HG02623 (cell line): Measurements from ENCODE around the gene UBE2I.

Experiments used
- ATAC-seq: cut with Tn5 transposase; IDR thresholded peaks from one replicate; pipeline ENCODE4 v1.9.1; 2021; ENCODE audit warnings: moderate library complexity; ENCODE audit not compliant: unreplicated experiment

UBE2I gene

DNA sequence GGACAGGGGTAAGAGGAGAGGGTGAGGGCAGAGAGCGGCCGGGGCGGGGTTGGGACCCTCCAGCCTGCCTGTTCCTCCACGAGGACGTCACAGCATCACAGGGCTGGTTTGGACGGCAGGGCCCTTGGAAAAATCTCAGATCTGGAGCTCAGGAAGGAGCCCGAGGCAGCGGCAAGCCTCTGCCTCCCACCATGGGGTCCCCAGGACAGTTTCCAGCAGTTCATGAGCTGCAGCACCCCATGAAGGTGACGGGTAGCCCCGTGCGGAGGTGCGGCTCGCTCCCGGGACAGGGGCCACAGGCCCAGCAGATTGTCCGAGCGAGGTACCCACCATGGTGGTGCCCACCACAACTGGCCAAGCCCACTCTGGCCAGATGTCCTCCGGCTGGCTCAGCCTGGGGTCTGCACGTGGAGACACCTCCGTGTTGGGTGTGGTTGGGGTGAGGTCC, 32.3 kb upstream of the UBE2I start:
- ATAC-seq = no peak

- ATAC-seq = no peak
These were observed 31.7 kb upstream of the UBE2I start for GRCh38 chr16:1277617-1278282.

- ATAC-seq = no peak
These were observed 31.0 kb upstream of the UBE2I start for GRCh38 chr16:1278477-1278876.

- no peak for ATAC-seq
These were observed 30.1 kb upstream of the UBE2I start for GRCh38 chr16:1279081-1279944.

GRCh38 chr16:1279945-1280589, 29.4 kb upstream of the UBE2I start:
- no peak for ATAC-seq

DNA sequence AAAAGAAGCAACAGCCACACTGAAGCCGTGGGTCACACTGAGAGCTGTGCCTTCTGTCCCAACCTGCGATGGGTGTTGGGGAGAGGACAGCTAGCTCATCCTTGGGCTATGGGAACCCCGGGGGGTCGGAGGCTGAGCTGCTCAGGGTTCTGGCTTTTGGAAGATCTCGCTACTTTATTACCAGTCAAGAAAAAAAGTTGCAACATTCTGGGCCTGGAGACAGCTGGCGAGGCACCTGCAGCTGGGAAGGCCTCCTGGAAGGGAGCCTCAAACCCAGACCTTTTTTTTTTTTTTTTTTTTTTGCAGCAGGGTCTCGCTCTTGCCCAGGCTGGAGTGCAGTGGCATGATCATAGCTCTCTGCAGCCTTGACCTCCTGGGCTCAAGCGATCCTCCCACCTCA, 28.7 kb upstream of the UBE2I start:
- no peak for ATAC-seq

GRCh38 chr16:1281517-1281916, 27.9 kb upstream of the UBE2I start:
- no peak for ATAC-seq

DNA sequence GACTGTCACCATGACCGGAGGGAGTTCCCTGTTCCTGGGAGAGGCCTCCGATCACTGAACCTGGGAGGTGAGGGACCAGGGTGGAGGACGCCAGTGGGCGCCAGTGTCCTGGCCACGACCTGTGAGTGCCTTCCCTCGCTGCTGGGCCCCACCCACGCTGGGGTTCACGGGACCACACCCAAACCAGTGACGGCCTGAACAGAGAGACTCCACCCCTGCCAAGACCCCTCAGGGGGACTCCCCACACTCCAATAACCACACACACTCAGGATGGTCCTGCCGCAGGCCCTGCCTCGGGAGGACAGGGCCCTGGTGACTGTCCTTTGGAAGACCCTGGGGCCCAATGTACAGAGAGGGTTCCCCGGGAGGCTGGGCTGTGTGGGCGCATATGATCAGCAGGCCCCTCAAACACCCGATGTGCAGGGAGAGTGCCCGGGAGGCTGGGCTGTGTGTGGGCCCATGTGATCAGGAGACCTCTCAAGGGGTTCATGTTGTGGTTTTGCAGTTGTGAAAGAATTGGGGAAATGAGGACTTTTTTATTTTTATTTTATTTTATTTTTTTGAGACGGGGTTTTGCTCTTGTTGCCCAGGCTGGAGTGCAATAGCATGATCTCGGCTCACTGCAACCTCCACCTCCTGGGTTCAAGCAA, 27.0 kb upstream of the UBE2I start:
- no peak for ATAC-seq

GRCh38 chr16:1283296-1283695, 26.1 kb upstream of the UBE2I start:
- no peak for ATAC-seq

- no peak for ATAC-seq
These were observed 25.3 kb upstream of the UBE2I start for GRCh38 chr16:1283996-1284616.

GRCh38 chr16:1285669-1286512, 23.5 kb upstream of the UBE2I start:
- no peak for ATAC-seq

- no peak for ATAC-seq
These were observed 22.8 kb upstream of the UBE2I start for GRCh38 chr16:1286513-1287094.

DNA sequence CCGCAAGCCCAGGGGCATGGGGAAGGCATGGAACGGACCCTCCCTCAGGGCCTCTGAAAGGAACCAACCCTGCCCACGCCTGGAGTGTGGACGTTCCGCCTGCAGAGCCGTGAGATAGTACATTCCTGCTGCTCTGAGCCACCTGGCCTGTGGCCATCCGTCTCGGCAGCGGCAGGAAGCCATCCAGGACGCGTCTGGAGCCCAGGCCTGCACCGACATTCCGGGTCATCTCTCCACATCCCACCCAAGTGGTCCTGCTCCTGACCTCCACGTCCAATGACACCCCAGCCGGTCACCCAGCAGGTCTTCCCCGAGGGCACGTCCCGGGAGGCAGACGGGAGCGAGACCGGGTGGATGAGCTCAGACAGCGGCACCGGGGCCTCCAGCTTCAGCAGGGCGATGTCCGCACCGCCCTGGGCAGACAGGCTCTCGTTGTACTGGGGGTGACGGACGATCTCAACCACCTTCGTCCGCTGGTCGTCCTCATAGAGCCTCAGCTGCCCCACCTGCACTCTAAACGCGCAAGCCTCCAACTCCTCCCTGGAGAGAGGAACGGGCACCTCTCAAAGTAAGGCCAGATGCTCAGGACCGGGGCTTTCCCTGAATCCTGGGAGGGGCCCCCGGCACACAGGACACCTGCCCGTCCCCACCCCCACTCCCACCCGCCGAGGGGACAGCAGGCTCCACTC, 21.3 kb upstream of the UBE2I start:
- ATAC-seq = no peak

GRCh38 chr16:1288813-1289476, 20.5 kb upstream of the UBE2I start:
- no peak for ATAC-seq

DNA sequence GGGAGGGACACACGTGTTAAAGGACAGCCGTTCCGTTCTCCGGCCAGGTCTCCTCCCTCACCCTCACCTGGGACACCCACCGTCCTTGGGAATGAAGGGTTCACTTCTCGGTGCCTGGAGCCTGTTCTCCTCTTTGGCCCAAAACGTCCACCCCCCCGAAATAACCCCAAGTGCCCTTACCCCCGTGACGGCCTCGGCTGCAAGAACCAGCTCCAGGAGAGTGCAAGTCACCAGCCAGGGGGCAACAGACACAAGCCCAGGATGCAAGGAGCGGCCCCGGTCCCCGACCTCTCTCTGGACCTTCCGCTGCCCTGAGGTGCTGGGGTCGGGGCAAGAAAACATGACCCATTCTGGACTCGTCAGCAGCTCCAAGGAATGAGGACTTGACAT, 20.0 kb upstream of the UBE2I start:
- no peak for ATAC-seq

DNA sequence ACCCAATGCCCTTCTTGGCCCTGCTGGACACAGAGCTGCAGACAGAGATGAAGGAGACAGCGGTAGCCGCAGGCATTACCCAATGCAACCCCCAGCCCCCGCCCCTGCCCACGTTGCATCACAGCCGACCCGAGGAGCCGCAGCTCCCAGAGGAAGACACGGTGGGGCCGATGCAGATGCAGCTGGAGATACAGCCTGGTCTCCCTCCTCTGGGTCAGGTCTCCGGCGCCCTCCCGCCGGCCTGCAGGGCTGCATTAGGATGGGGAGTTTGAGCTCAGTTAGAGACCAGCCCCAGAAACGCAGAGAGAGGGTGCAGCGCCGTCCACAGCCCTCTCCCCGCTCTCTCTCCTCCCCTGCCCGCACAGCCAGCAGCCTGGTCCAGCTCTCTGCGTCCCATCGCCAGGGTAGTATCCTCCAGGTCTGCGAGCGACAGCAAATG, 19.4 kb upstream of the UBE2I start:
- ATAC-seq = no peak

DNA sequence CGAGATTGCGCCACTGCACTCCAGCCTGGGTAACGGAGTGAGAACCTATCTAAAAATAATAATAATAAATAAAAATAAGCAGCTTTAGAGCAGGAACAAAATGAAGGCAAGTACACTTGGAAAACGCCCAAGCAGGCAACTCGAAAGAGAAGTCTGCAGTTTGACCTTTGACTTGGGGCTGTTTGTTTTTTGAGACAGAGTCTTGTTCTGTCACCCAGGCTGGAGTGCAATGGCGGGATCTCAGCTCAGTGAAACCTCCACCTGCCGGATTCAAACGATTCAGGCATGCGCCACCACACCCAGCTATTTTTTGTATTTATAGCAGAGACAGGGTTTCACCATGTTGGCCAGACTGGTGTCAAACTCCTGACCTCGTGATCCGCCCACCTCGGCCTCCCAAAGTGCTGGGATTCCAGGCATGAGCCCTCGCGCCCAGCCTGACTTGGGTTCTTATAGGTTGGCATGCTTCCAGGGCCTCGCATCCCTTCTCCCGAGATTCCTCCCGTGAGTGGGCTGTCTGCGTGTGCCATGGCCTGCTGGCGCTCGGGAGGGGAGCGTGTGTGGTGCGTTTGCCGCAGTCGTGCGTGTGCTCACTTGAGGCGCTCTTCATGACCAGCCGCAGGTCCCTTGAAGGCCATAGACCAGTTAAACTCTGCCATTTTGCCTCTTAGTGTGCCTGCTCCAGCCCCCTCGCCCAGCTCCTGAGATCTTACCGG, 18.4 kb upstream of the UBE2I start:
- no peak for ATAC-seq

DNA sequence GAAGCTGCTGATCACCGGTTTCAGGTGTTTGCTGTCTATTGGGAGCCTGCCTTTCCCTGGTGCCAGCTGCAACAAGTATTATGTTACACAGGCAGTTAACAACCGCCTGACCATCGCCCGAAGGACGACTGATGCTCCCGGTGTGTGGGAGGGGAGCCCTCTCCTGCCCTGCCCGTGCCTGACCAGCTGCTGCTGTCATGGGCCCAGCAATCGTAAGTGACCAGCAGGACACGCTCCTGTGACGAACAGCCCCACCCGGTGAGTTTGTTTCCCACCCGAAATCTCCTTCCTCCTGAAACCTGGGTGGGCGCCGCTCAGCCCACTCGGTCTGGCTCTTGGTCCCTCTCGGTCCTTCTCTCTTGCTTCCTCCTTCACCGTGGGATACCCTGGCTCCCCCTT, 17.9 kb upstream of the UBE2I start:
- ATAC-seq = no peak
